HepG2 (cell line): ENCODE results near the gene NDE1. TPM values are rescaled to one million over a fixed set of nuclear protein-coding genes. Genes with fewer than 3 reads are reported as not detected.

Experiments
- E2F2 ChIP-seq: sonication (generic); formaldehyde crosslinking; IDR thresholded peaks from 2 replicates; pipeline ENCODE4 v1.4.0; 2020; ENCODE audit warnings: missing genetic modification reagents, borderline replicate concordance
- HOMEZ ChIP-seq: IDR thresholded peaks from 2 replicates; pipeline ENCODE4 v1.6.1; 2016; ENCODE audit warnings: low read depth
- IKZF1 ChIP-seq: fragments of 450-650 bp; IDR thresholded peaks from 2 replicates; pipeline ENCODE4 v1.7.1; 2016
- NFIB ChIP-seq: sonication (generic); formaldehyde crosslinking; IDR thresholded peaks from 2 replicates; pipeline ENCODE4 v1.9.0; 2021; ENCODE audit warnings: missing genetic modification reagents, mild to moderate bottlenecking, borderline replicate concordance
- RFX1 ChIP-seq: fragments of 450-650 bp; IDR thresholded peaks from 2 replicates; pipeline ENCODE4 v1.6.1; 2017
- YY1 ChIP-seq: IDR thresholded peaks from 2 replicates; pipeline ENCODE4 v1.6.1; 2011; ENCODE audit warnings: low read length, low read depth, moderate library complexity, mild to moderate bottlenecking; ENCODE audit not compliant: insufficient read depth, insufficient replicate concordance
- ZFP41 ChIP-seq: sonication (generic); formaldehyde crosslinking; IDR thresholded peaks from 2 replicates; pipeline ENCODE4 v1.4.0; 2020; ENCODE audit warnings: mild to moderate bottlenecking, missing genetic modification reagents, borderline replicate concordance
- ZNF335 ChIP-seq: sonication (generic); formaldehyde crosslinking; IDR thresholded peaks from 2 replicates; pipeline ENCODE4 v1.4.0; 2020; ENCODE audit warnings: missing genetic modification reagents
- ZNF337 ChIP-seq: sonication (generic); formaldehyde crosslinking; IDR thresholded peaks from 2 replicates; pipeline ENCODE4 v1.5.1; 2020; ENCODE audit warnings: missing genetic modification reagents, low read depth, mild to moderate bottlenecking, borderline replicate concordance
- ZNF615 ChIP-seq: sonication (generic); formaldehyde crosslinking; IDR thresholded peaks from 2 replicates; pipeline ENCODE4 v1.5.0; 2020; ENCODE audit warnings: mild to moderate bottlenecking, missing genetic modification reagents, borderline replicate concordance
- ZNF703 ChIP-seq: sonication (generic); formaldehyde crosslinking; IDR thresholded peaks from 2 replicates; pipeline ENCODE4 v1.5.1; 2020; ENCODE audit warnings: missing genetic modification reagents, mild to moderate bottlenecking, moderate library complexity, borderline replicate concordance
- ZNF724P ChIP-seq: sonication (generic); formaldehyde crosslinking; IDR thresholded peaks from 2 replicates; pipeline ENCODE4 v1.8.0; 2022; ENCODE audit warnings: missing genetic modification reagents, borderline replicate concordance
- ZNF891 ChIP-seq: sonication (generic); formaldehyde crosslinking; IDR thresholded peaks from 2 replicates; pipeline ENCODE4 v1.5.0; 2020; ENCODE audit warnings: mild to moderate bottlenecking, missing genetic modification reagents
- ZSCAN29 ChIP-seq: sonication (generic); formaldehyde crosslinking; conservative IDR thresholded peaks from 2 replicates; pipeline ENCODE4 v1.4.0; 2020; ENCODE audit warnings: mild to moderate bottlenecking, missing genetic modification reagents
- polyA plus RNA-seq, 8 experiments: library from polyadenylated mRNA; depleted of rRNA in 3 of 8; stranded (reverse) in 7 of 8; unstranded in 1 of 8; fragments of >200 nt; fragmentation: Illumina TruSeq in 4 of 8; extraction: Trizol in 4 of 8; gene quantifications; 2 replicates each; pipeline versions ENCODE4 v1.2.1 to v1.2.3, GENCODE V29; 2011 to 2016; ENCODE audit warnings: low read depth in 4 of 8, missing spikeins in 1 of 8, mixed read lengths in 1 of 8; ENCODE audit not compliant: insufficient read depth in 1 of 8
- total RNA-seq, 5 experiments: library from RNA; depleted of rRNA; stranded (reverse); fragments of >200 nt; fragmentation: Illumina TruSeq; extraction: Trizol; gene quantifications; 2 replicates each; pipeline ENCODE4 v1.2.3, GENCODE V29; 2016; ENCODE audit warnings: low read depth in 1 of 5
- TF ChIP-seq, protein P1 (sequence below): sonication (generic); formaldehyde crosslinking; IDR thresholded peaks from 2 replicates; pipeline ENCODE4 v1.4.0; 2020; ENCODE audit warnings: mild to moderate bottlenecking, missing genetic modification reagents, borderline replicate concordance
- TF ChIP-seq, protein P2 (sequence below): sonication (generic); formaldehyde crosslinking; IDR thresholded peaks from 2 replicates; pipeline ENCODE4 v1.4.0; 2020; ENCODE audit warnings: mild to moderate bottlenecking, low read depth, missing genetic modification reagents
- TF ChIP-seq, protein P3 (sequence below): IDR thresholded peaks from 2 replicates; pipeline ENCODE4 v1.6.1; 2016; ENCODE audit warnings: missing genetic modification reagents, missing compliant biosample characterization

NDE1 gene
- total and polyA plus RNA-seq, 2 of the 13 experiments (the other 11 are each of a cell fraction or from before 2014, with no cell fraction given): 40.9 to 72.5 TPM

DNA sequence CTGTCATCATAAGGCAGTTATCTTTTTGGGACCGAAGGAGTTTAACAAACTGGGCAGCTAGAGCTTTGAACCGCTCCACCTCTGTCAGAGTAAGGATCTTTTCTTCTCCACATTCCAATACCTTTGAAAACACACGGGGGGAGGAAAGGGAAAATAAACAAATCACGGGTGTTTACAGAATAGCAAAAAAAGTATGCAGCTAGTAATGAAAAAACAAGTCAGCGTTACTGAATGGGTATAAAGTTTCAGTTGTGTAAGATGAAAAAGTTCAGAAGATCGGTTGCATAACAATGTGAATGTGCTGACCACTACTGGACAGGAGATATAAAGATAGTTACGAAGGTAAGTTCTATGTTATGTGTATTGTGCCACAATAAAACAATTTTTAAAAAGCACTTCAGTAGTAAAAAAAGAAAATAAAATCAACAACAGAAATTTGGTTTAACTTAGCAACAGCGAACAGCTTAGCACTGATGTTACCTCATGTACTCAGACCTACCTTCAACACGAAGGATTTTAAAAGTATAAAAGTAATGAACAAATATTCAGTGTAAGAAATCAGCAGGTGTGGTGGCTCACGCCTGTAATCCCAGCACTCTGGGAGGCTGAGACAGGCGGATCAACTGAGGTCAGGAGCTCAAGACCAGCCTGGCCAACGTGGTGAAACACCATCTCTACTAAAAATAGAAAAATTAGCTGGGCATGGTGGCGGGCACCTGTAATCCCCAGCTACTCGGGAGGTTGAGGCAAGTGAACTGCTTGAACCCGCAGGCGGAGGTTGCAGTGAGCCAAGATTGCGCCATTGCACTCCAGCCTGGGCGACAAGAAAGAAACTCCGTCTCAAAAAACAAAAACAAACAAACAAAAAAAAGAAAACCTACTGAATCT, 41.4 kb upstream of the NDE1 start (continued):
- TF ChIP-seq HOMEZ (CRISPR knock-in tag): peak; percentile 97
- no peak for TF ChIP-seq ZNF337
- TF ChIP-seq ZNF335 (CRISPR knock-in tag): no peak; the same call in 1 of the 2 replicates
- TF ChIP-seq ZSCAN29 (CRISPR knock-in tag): peak; percentile 40; the same call in 1 of the 2 replicates
- TF ChIP-seq, protein P1, sequence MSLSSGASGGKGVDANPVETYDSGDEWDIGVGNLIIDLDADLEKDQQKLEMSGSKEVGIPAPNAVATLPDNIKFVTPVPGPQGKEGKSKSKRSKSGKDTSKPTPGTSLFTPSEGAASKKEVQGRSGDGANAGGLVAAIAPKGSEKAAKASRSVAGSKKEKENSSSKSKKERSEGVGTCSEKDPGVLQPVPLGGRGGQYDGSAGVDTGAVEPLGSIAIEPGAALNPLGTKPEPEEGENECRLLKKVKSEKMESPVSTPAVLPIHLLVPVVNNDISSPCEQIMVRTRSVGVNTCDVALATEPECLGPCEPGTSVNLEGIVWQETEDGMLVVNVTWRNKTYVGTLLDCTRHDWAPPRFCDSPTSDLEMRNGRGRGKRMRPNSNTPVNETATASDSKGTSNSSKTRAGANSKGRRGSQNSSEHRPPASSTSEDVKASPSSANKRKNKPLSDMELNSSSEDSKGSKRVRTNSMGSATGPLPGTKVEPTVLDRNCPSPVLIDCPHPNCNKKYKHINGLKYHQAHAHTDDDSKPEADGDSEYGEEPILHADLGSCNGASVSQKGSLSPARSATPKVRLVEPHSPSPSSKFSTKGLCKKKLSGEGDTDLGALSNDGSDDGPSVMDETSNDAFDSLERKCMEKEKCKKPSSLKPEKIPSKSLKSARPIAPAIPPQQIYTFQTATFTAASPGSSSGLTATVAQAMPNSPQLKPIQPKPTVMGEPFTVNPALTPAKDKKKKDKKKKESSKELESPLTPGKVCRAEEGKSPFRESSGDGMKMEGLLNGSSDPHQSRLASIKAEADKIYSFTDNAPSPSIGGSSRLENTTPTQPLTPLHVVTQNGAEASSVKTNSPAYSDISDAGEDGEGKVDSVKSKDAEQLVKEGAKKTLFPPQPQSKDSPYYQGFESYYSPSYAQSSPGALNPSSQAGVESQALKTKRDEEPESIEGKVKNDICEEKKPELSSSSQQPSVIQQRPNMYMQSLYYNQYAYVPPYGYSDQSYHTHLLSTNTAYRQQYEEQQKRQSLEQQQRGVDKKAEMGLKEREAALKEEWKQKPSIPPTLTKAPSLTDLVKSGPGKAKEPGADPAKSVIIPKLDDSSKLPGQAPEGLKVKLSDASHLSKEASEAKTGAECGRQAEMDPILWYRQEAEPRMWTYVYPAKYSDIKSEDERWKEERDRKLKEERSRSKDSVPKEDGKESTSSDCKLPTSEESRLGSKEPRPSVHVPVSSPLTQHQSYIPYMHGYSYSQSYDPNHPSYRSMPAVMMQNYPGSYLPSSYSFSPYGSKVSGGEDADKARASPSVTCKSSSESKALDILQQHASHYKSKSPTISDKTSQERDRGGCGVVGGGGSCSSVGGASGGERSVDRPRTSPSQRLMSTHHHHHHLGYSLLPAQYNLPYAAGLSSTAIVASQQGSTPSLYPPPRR: peak; percentile 80; the same call in 1 of the 2 replicates
- no peak for TF ChIP-seq ZNF724P (CRISPR knock-in tag)
- TF ChIP-seq YY1: no peak
- no peak for TF ChIP-seq ZNF615 (CRISPR knock-in tag)
- no peak for TF ChIP-seq ZFP41
- no peak for TF ChIP-seq NFIB (CRISPR knock-in tag)
- TF ChIP-seq, protein P2, sequence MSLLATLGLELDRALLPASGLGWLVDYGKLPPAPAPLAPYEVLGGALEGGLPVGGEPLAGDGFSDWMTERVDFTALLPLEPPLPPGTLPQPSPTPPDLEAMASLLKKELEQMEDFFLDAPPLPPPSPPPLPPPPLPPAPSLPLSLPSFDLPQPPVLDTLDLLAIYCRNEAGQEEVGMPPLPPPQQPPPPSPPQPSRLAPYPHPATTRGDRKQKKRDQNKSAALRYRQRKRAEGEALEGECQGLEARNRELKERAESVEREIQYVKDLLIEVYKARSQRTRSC (CRISPR knock-in tag): no peak
- no peak for TF ChIP-seq ZNF703 (CRISPR knock-in tag)
- TF ChIP-seq, protein P3, sequence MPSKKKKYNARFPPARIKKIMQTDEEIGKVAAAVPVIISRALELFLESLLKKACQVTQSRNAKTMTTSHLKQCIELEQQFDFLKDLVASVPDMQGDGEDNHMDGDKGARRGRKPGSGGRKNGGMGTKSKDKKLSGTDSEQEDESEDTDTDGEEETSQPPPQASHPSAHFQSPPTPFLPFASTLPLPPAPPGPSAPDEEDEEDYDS (CRISPR knock-in tag): no peak; the same call in 1 of the 2 replicates
- no peak for TF ChIP-seq RFX1
- TF ChIP-seq ZNF891 (CRISPR knock-in tag): no peak
- TF ChIP-seq IKZF1: no peak
- no peak for TF ChIP-seq E2F2
